MM.1S (cell line): ENCODE results near the gene TMEM79.

Experiments
- DNase-seq: peaks from one replicate; pipeline ENCODE4 v3.0.0-alpha.2; 2015
- H2AFZ ChIP-seq: fragments of 300-600 bp; sonication (generic); 2 replicates; pipeline ENCODE4 v1.6.0; 2016; ENCODE audit warnings: antibody characterized with exemption, low read length
- H3F3A ChIP-seq: fragments of 300-600 bp; sonication (generic); 2 replicates; pipeline ENCODE4 v1.6.1; 2016; ENCODE audit warnings: mild to moderate bottlenecking, antibody characterized with exemption, low read length, moderate library complexity, mixed read lengths; ENCODE audit not compliant: insufficient read depth
- H3K27ac ChIP-seq: fragments of 300-600 bp; sonication (generic); 2 replicates; pipeline ENCODE4 v1.5.1; 2016; ENCODE audit warnings: mild to moderate bottlenecking, low read length
- H3K27me3 ChIP-seq: fragments of 300-600 bp; sonication (generic); replicated peaks from 2 replicates; pipeline ENCODE4 v1.6.0; 2016; ENCODE audit warnings: low read length; ENCODE audit not compliant: insufficient read depth
- H3K36me3 ChIP-seq: fragments of 300-600 bp; sonication (generic); replicated peaks from 2 replicates; pipeline ENCODE4 v1.6.1; 2016; ENCODE audit warnings: mild to moderate bottlenecking, low read length, mixed read lengths; ENCODE audit not compliant: insufficient read depth
- H3K4me1 ChIP-seq: fragments of 300-600 bp; sonication (generic); 2 replicates; pipeline ENCODE4 v1.6.1; 2016; ENCODE audit warnings: low read length, mixed read lengths
- H3K4me2 ChIP-seq: fragments of 300-600 bp; sonication (generic); 2 replicates; pipeline ENCODE4 v1.6.0; 2016; ENCODE audit warnings: low read depth, low read length
- H3K4me3 ChIP-seq: fragments of 300-600 bp; sonication (generic); 2 replicates; pipeline ENCODE4 v1.5.1; 2016; ENCODE audit warnings: low read length, mixed read lengths
- H3K79me2 ChIP-seq: fragments of 300-600 bp; sonication (generic); 2 replicates; pipeline ENCODE4 v1.6.1; 2016; ENCODE audit warnings: mixed run types, low read length, mixed read lengths
- H3K9ac ChIP-seq: fragments of 300-600 bp; sonication (generic); 2 replicates; pipeline ENCODE4 v1.6.1; 2016; ENCODE audit warnings: low read length, mixed read lengths
- H3K9me2 ChIP-seq: fragments of 300-600 bp; sonication (generic); replicated peaks from 2 replicates; pipeline ENCODE4 v1.6.1; 2016; ENCODE audit warnings: mild to moderate bottlenecking, low read length, mixed read lengths; ENCODE audit not compliant: insufficient read depth
- H3K9me3 ChIP-seq: fragments of 300-600 bp; sonication (generic); replicated peaks from 2 replicates; pipeline ENCODE4 v1.6.1; 2016; ENCODE audit warnings: mild to moderate bottlenecking, low read length, mixed read lengths; ENCODE audit not compliant: insufficient read depth
- H4K20me1 ChIP-seq: fragments of 300-600 bp; sonication (generic); 2 replicates; pipeline ENCODE4 v1.6.1; 2016; ENCODE audit warnings: mild to moderate bottlenecking, low read length, moderate library complexity, mixed read lengths; ENCODE audit not compliant: insufficient read depth
- EZH2 ChIP-seq: fragments of 300-600 bp; sonication (generic); optimal IDR thresholded peaks from 2 replicates; pipeline ENCODE3; 2017; ENCODE audit warnings: low read depth, mild to moderate bottlenecking, antibody characterized with exemption, low read length, mixed read lengths
- EZH2phosphoT487 ChIP-seq: fragments of 300-600 bp; sonication (generic); IDR thresholded peaks from 2 replicates; pipeline ENCODE4 v1.6.1; 2018; ENCODE audit warnings: antibody characterized with exemption, low read length
- TF ChIP-seq, protein P1 (sequence below): fragments of 300-600 bp; sonication (generic); IDR thresholded peaks from 2 replicates; pipeline ENCODE4 v1.5.1; 2016; ENCODE audit warnings: antibody characterized with exemption, low read length, mixed read lengths

TMEM79 gene

GRCh38 chr1:156279837-156280236 lies 4.3 kb upstream of the TMEM79 start:
- Histone ChIP-seq H4K20me1 (0 out of 2 replicates have a peak, but pooled peaks cover 3% of the 10 kb centered on the region), H3K27ac (no peak overlapping the region), H3K9me2 (no peaks in the 10 kb centered on the region), H3K4me3 (no peak overlapping the region), H3K9ac (no peak overlapping the region), H2AFZ (no peak overlapping the region), H3K79me2 (peaks cover 85% of the 10 kb centered on the region), H3K27me3 (no peaks in the 10 kb centered on the region), H3F3A (peaks cover 7% of the 10 kb centered on the region), H3K4me2 (no peak overlapping the region), H3K36me3 (peaks cover 25% of the 10 kb centered on the region), H3K4me1 (peaks cover 23% of the 10 kb centered on the region; the same call in 1 of the 2 replicates), H3K9me3 (no peaks in the 10 kb centered on the region)
- no peak for DNase-seq
- TF ChIP-seq, protein P1, sequence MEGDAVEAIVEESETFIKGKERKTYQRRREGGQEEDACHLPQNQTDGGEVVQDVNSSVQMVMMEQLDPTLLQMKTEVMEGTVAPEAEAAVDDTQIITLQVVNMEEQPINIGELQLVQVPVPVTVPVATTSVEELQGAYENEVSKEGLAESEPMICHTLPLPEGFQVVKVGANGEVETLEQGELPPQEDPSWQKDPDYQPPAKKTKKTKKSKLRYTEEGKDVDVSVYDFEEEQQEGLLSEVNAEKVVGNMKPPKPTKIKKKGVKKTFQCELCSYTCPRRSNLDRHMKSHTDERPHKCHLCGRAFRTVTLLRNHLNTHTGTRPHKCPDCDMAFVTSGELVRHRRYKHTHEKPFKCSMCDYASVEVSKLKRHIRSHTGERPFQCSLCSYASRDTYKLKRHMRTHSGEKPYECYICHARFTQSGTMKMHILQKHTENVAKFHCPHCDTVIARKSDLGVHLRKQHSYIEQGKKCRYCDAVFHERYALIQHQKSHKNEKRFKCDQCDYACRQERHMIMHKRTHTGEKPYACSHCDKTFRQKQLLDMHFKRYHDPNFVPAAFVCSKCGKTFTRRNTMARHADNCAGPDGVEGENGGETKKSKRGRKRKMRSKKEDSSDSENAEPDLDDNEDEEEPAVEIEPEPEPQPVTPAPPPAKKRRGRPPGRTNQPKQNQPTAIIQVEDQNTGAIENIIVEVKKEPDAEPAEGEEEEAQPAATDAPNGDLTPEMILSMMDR, result no peak
- no peak for TF ChIP-seq EZH2phosphoT487
- TF ChIP-seq EZH2, result no peak

GRCh38 chr1:156281281-156281680 lies 2.8 kb upstream of the TMEM79 start:
- Histone ChIP-seq H3K36me3 (peaks cover 21% of the 10 kb centered on the region), H3K9ac (peak overlapping the region; percentile 79), H2AFZ (no peak overlapping the region), H3K4me3 (peak overlapping the region; percentile 84), H3K27ac (peak overlapping the region; percentile 68), H3K4me1 (peaks cover 23% of the 10 kb centered on the region; the same call in 1 of the 2 replicates), H3K4me2 (peak overlapping the region; percentile 90), H3K9me3 (no peaks in the 10 kb centered on the region), H3K79me2 (peaks cover 83% of the 10 kb centered on the region), H3K9me2 (no peaks in the 10 kb centered on the region), H3F3A (peaks cover 7% of the 10 kb centered on the region), H3K27me3 (no peaks in the 10 kb centered on the region), H4K20me1 (0 out of 2 replicates have a peak, but pooled peaks cover 3% of the 10 kb centered on the region)
- TF ChIP-seq, protein P1, result peak; percentile 43
- TF ChIP-seq EZH2, result no peak
- peak; percentile 91 for DNase-seq

- H3K27ac ChIP-seq, result peak overlapping the region; percentile 68
- peak overlapping the region; percentile 84 for H3K4me3 ChIP-seq
- H3K9me3 ChIP-seq, result no peaks in the 10 kb centered on the region
- H4K20me1 ChIP-seq, result 0 out of 2 replicates have a peak, but pooled peaks cover 3% of the 10 kb centered on the region
- H3K27me3 ChIP-seq, result no peaks in the 10 kb centered on the region
- H3K79me2 ChIP-seq, result peaks cover 81% of the 10 kb centered on the region
- peak overlapping the region; percentile 79 for H3K9ac ChIP-seq
- H3K36me3 ChIP-seq, result peaks cover 17% of the 10 kb centered on the region
- H3F3A ChIP-seq, result peaks cover 7% of the 10 kb centered on the region
- no peaks in the 10 kb centered on the region for H3K9me2 ChIP-seq
- peak overlapping the region; percentile 90 for H3K4me2 ChIP-seq
- peak; percentile 47 for DNase-seq
- peaks cover 23% of the 10 kb centered on the region; the same call in 1 of the 2 replicates for H3K4me1 ChIP-seq
- H2AFZ ChIP-seq, result peak overlapping the region; percentile 56; the same call in 1 of the 2 replicates
- no peak for TF ChIP-seq EZH2phosphoT487
- TF ChIP-seq EZH2, result no peak
- TF ChIP-seq, protein P1, result no peak
Measured at GRCh38 chr1:156281693-156282478, 2.2 kb upstream of the TMEM79 start.
